NCI-H1417 (cell line): ENCODE measurements around the gene GATA3.
"Not testable (repeated sequence)": the region's sequence is repeated elsewhere in the genome, so short reads cannot be mapped to it uniquely, and the experiment has no call there.

ENCODE experiments used
- DNase-seq, 3 experiments: peaks; one replicate each; lab custom pipeline; 2025; lab: John Stamatoyannopoulos, UW

The GATA3 gene

GRCh38 chr10:8054494-8055407, at the start of gene GATA3:
GATA3 (plus strand) TSS chr10:8054688; CDS start chr10:8055656, 968 bp downstream.
- DNase-seq = no peak

- DNase-seq = no peak
Measured at GRCh38 chr10:8006274-8006999, 48.1 kb upstream of the GATA3 start.

GRCh38 chr10:8009031-8009430, 45.5 kb upstream of the GATA3 start:
- DNase-seq = no peak

GRCh38 chr10:8013006-8013405, 41.5 kb upstream of the GATA3 start:
- DNase-seq = no peak

- DNase-seq = no peak
Measured at GRCh38 chr10:8013619-8014018, 40.9 kb upstream of the GATA3 start.

GRCh38 chr10:8014649-8015048, 39.8 kb upstream of the GATA3 start:
- no peak for DNase-seq

GRCh38 chr10:8017277-8017676, 37.2 kb upstream of the GATA3 start:
- DNase-seq = no peak

GRCh38 chr10:8023321-8023720, 31.2 kb upstream of the GATA3 start:
- no peak for DNase-seq

GRCh38 chr10:8023851-8024250, 30.6 kb upstream of the GATA3 start:
- no peak for DNase-seq

- peak in 1 of 3 experiments; percentile 2 for DNase-seq
Measured at GRCh38 chr10:8026349-8027259, 27.9 kb upstream of the GATA3 start.

- not testable (repeated sequence) for DNase-seq
Measured at GRCh38 chr10:8031211-8031610, 23.3 kb upstream of the GATA3 start.

- DNase-seq = no peak
Measured at GRCh38 chr10:8032558-8032957, 21.9 kb upstream of the GATA3 start.

- no peak for DNase-seq
Measured at GRCh38 chr10:8033812-8034465, 20.5 kb upstream of the GATA3 start.

- no peak for DNase-seq
Measured at GRCh38 chr10:8034466-8035005, 20.0 kb upstream of the GATA3 start.

- no peak for DNase-seq
Measured at GRCh38 chr10:8035006-8035640, 19.4 kb upstream of the GATA3 start.

- DNase-seq = no peak
Measured at GRCh38 chr10:8035641-8036470, 18.6 kb upstream of the GATA3 start.

GRCh38 chr10:8036506-8037198, 17.8 kb upstream of the GATA3 start:
- DNase-seq = no peak

GRCh38 chr10:8037199-8037801, 17.2 kb upstream of the GATA3 start:
- no peak for DNase-seq
